Glutamatergic neuron (in vitro differentiated cells): Measurements from ENCODE around the gene SLC5A10. TPM values are rescaled to one million over a fixed set of nuclear protein-coding genes. Genes with fewer than 3 reads are reported as not detected.

Experiments used
- DNase-seq: peaks from one replicate; pipeline ENCODE4 v3.0.0; 2022
- H3K27ac Mint-ChIP-seq: one replicate; pipeline ENCODE4 v1.8.0; 2020; ENCODE audit warnings: mild to moderate bottlenecking, mixed read lengths, inconsistent platforms; ENCODE audit not compliant: unreplicated experiment
- H3K27me3 Mint-ChIP-seq: one replicate; pipeline ENCODE4 v1.8.0; 2020; ENCODE audit warnings: mild to moderate bottlenecking, moderate library complexity, mixed read lengths, inconsistent platforms; ENCODE audit not compliant: unreplicated experiment
- H3K36me3 Mint-ChIP-seq: one replicate; pipeline ENCODE4 v1.8.0; 2020; ENCODE audit warnings: mild to moderate bottlenecking, mixed read lengths, inconsistent platforms; ENCODE audit not compliant: unreplicated experiment
- H3K4me1 Mint-ChIP-seq: one replicate; pipeline ENCODE4 v1.8.0; 2020; ENCODE audit warnings: mild to moderate bottlenecking, low read depth, mixed read lengths, inconsistent platforms; ENCODE audit not compliant: unreplicated experiment
- H3K4me3 Mint-ChIP-seq: one replicate; pipeline ENCODE4 v1.8.0; 2020; ENCODE audit warnings: mild to moderate bottlenecking, mixed read lengths, inconsistent platforms; ENCODE audit not compliant: unreplicated experiment
- H3K9me3 Mint-ChIP-seq: one replicate; pipeline ENCODE4 v1.8.0; 2020; ENCODE audit warnings: mild to moderate bottlenecking, moderate library complexity, mixed read lengths, inconsistent platforms; ENCODE audit not compliant: unreplicated experiment
- CTCF ChIP-seq: fragments of 200-600 bp; sonication (generic); IDR thresholded peaks from one replicate; pipeline ENCODE4 v1.5.0; 2021; ENCODE audit not compliant: partially characterized antibody, unreplicated experiment
- total RNA-seq: library from RNA; stranded (reverse); fragmentation: NEBNext Ultra II Directional; extraction: Animal tissue kit (Norgen Biotek cat#: 25700); gene quantifications from one replicate; pipeline ENCODE4 v1.2.1, GENCODE V29; 2021; ENCODE audit not compliant: unreplicated experiment

SLC5A10 gene
- total RNA-seq, 1 donor from 2014 or later: not detected

- no peak for TF ChIP-seq CTCF
- Mint-ChIP-seq H3K4me3 (no peak overlapping the region), H3K27ac (no peak overlapping the region), H3K27me3 (no peaks in the 10 kb centered on the region), H3K4me1 (no peaks in the 10 kb centered on the region), H3K9me3 (no peaks in the 10 kb centered on the region), H3K36me3 (no peaks in the 10 kb centered on the region)
- DNase-seq: no peak
These were observed 28.8 kb downstream of the SLC5A10 start for GRCh38 chr17:18980682-18981334.

- Mint-ChIP-seq H3K36me3 (no peaks in the 10 kb centered on the region), H3K27ac (no peak overlapping the region), H3K9me3 (no peaks in the 10 kb centered on the region), H3K4me3 (no peak overlapping the region), H3K4me1 (no peaks in the 10 kb centered on the region), H3K27me3 (no peaks in the 10 kb centered on the region)
- TF ChIP-seq CTCF: no peak
- no peak for DNase-seq
These were observed 29.3 kb downstream of the SLC5A10 start for GRCh38 chr17:18981335-18981641.

GRCh38 chr17:18981642-18982424 lies 29.9 kb downstream of the SLC5A10 start:
- Mint-ChIP-seq H3K4me1 (no peaks in the 10 kb centered on the region), H3K27ac (no peak overlapping the region), H3K4me3 (no peak overlapping the region), H3K27me3 (no peaks in the 10 kb centered on the region), H3K9me3 (no peaks in the 10 kb centered on the region), H3K36me3 (no peaks in the 10 kb centered on the region)
- DNase-seq: no peak
- no peak for TF ChIP-seq CTCF

- no peaks in the 10 kb centered on the region for H3K4me1 Mint-ChIP-seq
- H3K4me3 Mint-ChIP-seq: no peak overlapping the region
- TF ChIP-seq CTCF: no peak
- no peaks in the 10 kb centered on the region for H3K36me3 Mint-ChIP-seq
- no peak overlapping the region for H3K27ac Mint-ChIP-seq
- H3K9me3 Mint-ChIP-seq: no peaks in the 10 kb centered on the region
- H3K27me3 Mint-ChIP-seq: no peaks in the 10 kb centered on the region
- DNase-seq: no peak
These were observed 32.5 kb downstream of the SLC5A10 start for GRCh38 chr17:18984273-18985114.
